GM21360 (cell line): ENCODE measurements around the gene B3GAT1.
"Not testable (repeated sequence)": the region's sequence is repeated elsewhere in the genome, so short reads cannot be mapped to it uniquely, and the experiment has no call there.

Experiments used
- ATAC-seq: cut with Tn5 transposase; IDR thresholded peaks from one replicate; pipeline ENCODE4 v1.9.1; 2021; ENCODE audit warnings: mild to moderate bottlenecking, moderate library complexity; ENCODE audit not compliant: unreplicated experiment

B3GAT1 gene

GRCh38 chr11:134412203-134413042 lies at the start of gene B3GAT1:
Gene B3GAT1 (minus strand): TSS chr11:134412242. CDS start chr11:134387659, 24,583 bp downstream.
- ATAC-seq: no peak

GRCh38 chr11:134461621-134462020 lies 49.6 kb upstream of the B3GAT1 start:
- ATAC-seq: no peak

GRCh38 chr11:134460881-134461280 lies 48.8 kb upstream of the B3GAT1 start:
- ATAC-seq: no peak

- no peak for ATAC-seq
These were observed 48.1 kb upstream of the B3GAT1 start for GRCh38 chr11:134460062-134460561.

- no peak for ATAC-seq
These were observed 47.4 kb upstream of the B3GAT1 start for GRCh38 chr11:134459246-134460061.

GRCh38 chr11:134457411-134458007 lies 45.5 kb upstream of the B3GAT1 start:
- ATAC-seq: not testable (repeated sequence)

GRCh38 chr11:134455516-134455915 lies 43.5 kb upstream of the B3GAT1 start:
- no peak for ATAC-seq

GRCh38 chr11:134454146-134454690 lies 42.2 kb upstream of the B3GAT1 start:
- ATAC-seq: no peak

GRCh38 chr11:134453441-134453840 lies 41.4 kb upstream of the B3GAT1 start:
- ATAC-seq: no peak

- no peak for ATAC-seq
These were observed 40.8 kb upstream of the B3GAT1 start for GRCh38 chr11:134452838-134453155.

GRCh38 chr11:134452026-134452837 lies 40.2 kb upstream of the B3GAT1 start:
- no peak for ATAC-seq

GRCh38 chr11:134450186-134450585 lies 38.1 kb upstream of the B3GAT1 start:
- ATAC-seq: no peak

- no peak for ATAC-seq
These were observed 37.7 kb upstream of the B3GAT1 start for GRCh38 chr11:134449713-134450112.

GRCh38 chr11:134449051-134449450 lies 37.0 kb upstream of the B3GAT1 start:
- no peak for ATAC-seq

GRCh38 chr11:134447696-134448095 lies 35.7 kb upstream of the B3GAT1 start:
- no peak for ATAC-seq

GRCh38 chr11:134445601-134446325 lies 33.7 kb upstream of the B3GAT1 start:
- ATAC-seq: no peak

- not testable (repeated sequence) for ATAC-seq
These were observed 32.4 kb upstream of the B3GAT1 start for GRCh38 chr11:134444160-134445108.

GRCh38 chr11:134443246-134443645 lies 31.2 kb upstream of the B3GAT1 start:
- ATAC-seq: no peak

GRCh38 chr11:134442246-134442645 lies 30.2 kb upstream of the B3GAT1 start:
- no peak for ATAC-seq
